K562 (cell line): ENCODE results near the gene GFRA3. TPM values are rescaled to one million over a fixed set of nuclear protein-coding genes. Genes with fewer than 3 reads are reported as not detected.

Experiments used
- ATAC-seq: fragments of 200-7000 bp; cut with Tn5 transposase; 3 replicates; pipeline ENCODE4 v1.9.1; 2020; ENCODE audit warnings: moderate library complexity
- BruUV-seq: library from RNA; stranded (reverse); fragments of 400-500 nt; replicated peaks from 2 replicates; lab custom pipeline; 2021; lab: Mats Ljungman, UMichigan
- CTCF ChIA-PET: fragments of 300-600 bp; formaldehyde crosslinking; extraction: SDS; loops from one replicate; lab custom pipeline; 2021; ENCODE audit warnings: low intra/inter-chr PET ratio; lab: Yijun Ruan, JAX
- POLR2A ChIA-PET: fragments of 300-600, 350-650 bp; sonication (Branson Sonifier 250); formaldehyde crosslinking; extraction: SDS; loops from one replicate; lab custom pipeline; 2021; ENCODE audit warnings: antibody characterized with exemption, inconsistent platforms; lab: Yijun Ruan, JAX
- DNase-seq, 4 experiments: peaks; one replicate each; pipeline versions ENCODE4 v3.0.0 to v3.0.0-alpha.2; 2011 to 2018; ENCODE audit warnings: low spot score in 3 of 4, mixed read lengths in 3 of 4; ENCODE audit errors: extremely low read depth in 1 of 4
- FAIRE-seq: peaks from 2 replicates; lab custom pipeline; 2011; peaks lifted over from hg19 to GRCh38; lab: Jason Lieb, UNC
- H2AFZ ChIP-seq: 2 replicates; pipeline ENCODE4 v1.6.0; 2011; ENCODE audit warnings: low read depth, low read length, control low read depth, inconsistent platforms
- H3K27ac ChIP-seq: fragments of 200-600 bp; 3 replicates; pipeline ENCODE4 v1.8.0; 2011; ENCODE audit warnings: low read depth, mild to moderate bottlenecking, control low read depth, inconsistent platforms, low read length, moderate library complexity, mixed read lengths; ENCODE audit errors: extremely low read depth
- H3K27me3 ChIP-seq, 2 experiments: fragments of 300-600 bp in 1 of 2; 2 replicates in 1 of 2; 3 replicates in 1 of 2; pipeline versions ENCODE4 v1.6.0 to v1.8.0; 2011; ENCODE audit warnings: inconsistent platforms in 2 of 2, low read length in 2 of 2, mild to moderate bottlenecking in 1 of 2, mixed read lengths in 1 of 2, moderate library complexity in 1 of 2; ENCODE audit not compliant: control insufficient read depth in 2 of 2, insufficient read depth in 2 of 2
- H3K36me3 ChIP-seq: fragments of 300-600 bp; 3 replicates; pipeline ENCODE4 v1.8.0; 2011; ENCODE audit warnings: mild to moderate bottlenecking, low read length, inconsistent platforms; ENCODE audit not compliant: control insufficient read depth, insufficient read depth
- H3K4me1 ChIP-seq, 2 experiments: fragments of 200-600 bp in 1 of 2; replicated peaks in 1 of 2; 2 replicates in 1 of 2; 3 replicates in 1 of 2; pipeline versions ENCODE4 v1.5.1 to v1.8.0; 2011; ENCODE audit warnings: inconsistent platforms in 2 of 2, low read length in 2 of 2, mild to moderate bottlenecking in 1 of 2, mixed read lengths in 1 of 2, moderate library complexity in 1 of 2; ENCODE audit not compliant: control insufficient read depth in 2 of 2, insufficient read depth in 2 of 2
- H3K4me2 ChIP-seq: 2 replicates; pipeline ENCODE4 v1.6.1; 2011; ENCODE audit warnings: low read length, control low read depth, inconsistent platforms, mixed read lengths; ENCODE audit not compliant: insufficient read depth
- H3K4me3 ChIP-seq: fragments of 200-600 bp; sonication (generic), shearing (Covaris generic); 2 replicates; pipeline ENCODE4 v1.5.1; 2016; ENCODE audit warnings: control low read depth, inconsistent platforms
- H3K79me2 ChIP-seq: fragments of 200-600 bp; 3 replicates; pipeline ENCODE4 v1.8.0; 2011; ENCODE audit warnings: low read length, inconsistent platforms; ENCODE audit not compliant: control insufficient read depth, insufficient read depth
- H3K9ac ChIP-seq, 2 experiments: 2 replicates each; pipeline versions ENCODE4 v1.6.0 to v1.6.1; 2011; ENCODE audit warnings: low read depth in 2 of 2, low read length in 2 of 2, control low read depth in 1 of 2, inconsistent platforms in 1 of 2, mild to moderate bottlenecking in 1 of 2, mixed read lengths in 1 of 2; ENCODE audit not compliant: insufficient read depth in 1 of 2
- H3K9me1 ChIP-seq: one replicate; pipeline ENCODE4 v1.6.0; 2011; ENCODE audit warnings: inconsistent platforms, mild to moderate bottlenecking, low read length, moderate library complexity; ENCODE audit not compliant: control insufficient read depth, insufficient read depth
- H3K9me3 ChIP-seq: replicated peaks from 2 replicates; pipeline ENCODE4 v1.5.1; 2011; ENCODE audit warnings: low read depth, low read length, inconsistent platforms; ENCODE audit not compliant: control insufficient read depth, insufficient read depth
- H4K20me1 ChIP-seq: replicated peaks from 2 replicates; pipeline ENCODE4 v1.6.1; 2011; ENCODE audit warnings: low read length, inconsistent platforms, mixed read lengths; ENCODE audit not compliant: control insufficient read depth, insufficient read depth
- ARID3A ChIP-seq: IDR thresholded peaks from 2 replicates; pipeline ENCODE4 v1.6.1; 2012; ENCODE audit warnings: low read depth, low read length, improper control_type of control experiment, borderline replicate concordance
- CREB5 ChIP-seq: fragments of 250-450 bp; sonication (Bioruptor Pico); IDR thresholded peaks from 2 replicates; pipeline ENCODE4 v1.5.0; 2020; ENCODE audit warnings: mild to moderate bottlenecking
- MEIS2 ChIP-seq: fragments of 450-650 bp; IDR thresholded peaks from 2 replicates; pipeline ENCODE4 v1.6.1; 2014; ENCODE audit warnings: mild to moderate bottlenecking; ENCODE audit not compliant: partially characterized antibody
- RBBP5 ChIP-seq: fragments of 200-600 bp; sonication (generic); IDR thresholded peaks from 2 replicates; pipeline ENCODE4 v1.6.1; 2012; ENCODE audit warnings: borderline replicate concordance, mild to moderate bottlenecking, low read length, control low read depth, inconsistent platforms; ENCODE audit not compliant: insufficient read depth, poor library complexity, severe bottlenecking
- RBM34 ChIP-seq: fragments of 200-400 bp; formaldehyde crosslinking; IDR thresholded peaks from 2 replicates; pipeline ENCODE4 v1.6.1; 2018; ENCODE audit warnings: low read length, borderline replicate concordance; ENCODE audit not compliant: insufficient read depth
- SMARCA4 ChIP-seq: fragments of 450-650 bp; IDR thresholded peaks from 2 replicates; pipeline ENCODE4 v1.6.1; 2016
- ZNF146 ChIP-seq: IDR thresholded peaks from one replicate; pipeline ENCODE4 v1.6.1; 2018; ENCODE audit warnings: missing compliant biosample characterization; ENCODE audit not compliant: unreplicated experiment
- WGBS: fragments of 100-300 bp; shearing (Covaris generic); methylation state at CpG from one replicate; pipeline ENCODE4 v1.1.6; 2016; ENCODE audit warnings: low coverage, mixed read lengths; ENCODE audit not compliant: insufficient coverage; ENCODE audit errors: missing lambda C conversion rate; 5-methylcytosine and 5-hydroxymethylcytosine counted together
- in situ Hi-C: fragments of 300-500 bp; cut with MboI; formaldehyde crosslinking; loops from 4 replicates; pipeline ENCODE4 v1.15.0; 2018; ENCODE audit warnings: inconsistent platforms, mixed read lengths
- intact Hi-C: fragments of 100-400 bp; cut with micrococcal nuclease; formaldehyde crosslinking; loops from 2 replicates; pipeline ENCODE4 v1.14.2; 2022
- polyA plus RNA-seq, 8 experiments: library from polyadenylated mRNA; depleted of rRNA in 4 of 8; stranded (reverse) in 5 of 8; unstranded in 3 of 8; fragments of >200 nt; fragmentation: Nextera tagmentation in 2 of 8; fragmentation: Illumina TruSeq in 1 of 8; extraction: Ambion mirVana in 2 of 8; extraction: Trizol in 1 of 8; gene quantifications; 2 replicates each; pipeline versions ENCODE4 v1.2.1 to v1.2.3, GENCODE V29; 2011 to 2014; ENCODE audit warnings: inconsistent platforms in 1 of 8, missing spikeins in 1 of 8
- total RNA-seq, 7 experiments: library from RNA; depleted of rRNA in 6 of 7; stranded (reverse); fragments of >200 nt in 6 of 7; fragmentation: Illumina TruSeq in 2 of 7; extraction: Trizol in 2 of 7; gene quantifications; 2 replicates each; pipeline versions ENCODE4 v1.2.1 to v1.2.3, GENCODE V29; 2011 to 2021; ENCODE audit warnings: low replicate concordance in 1 of 7

The GFRA3 gene
- total and polyA plus RNA-seq, 9 of the 15 experiments (the other 6 are each of a cell fraction or from before 2014, with no cell fraction given), result 0.05 to 0.09 (median 0.08) TPM; not detected in 6

- TF ChIP-seq MEIS2 (peak; percentile 65), RBBP5 (no peak), CREB5 (CRISPR knock-in tag) (no peak)
Observed at GRCh38 chr5:138276402-138277054, 2.1 kb upstream of the GFRA3 start (continued).

GRCh38 chr5:138275895-138276294 lies 1.5 kb upstream of the GFRA3 start:
- no peaks in the 10 kb centered on the region for H3K9me3 ChIP-seq
- BruUV-seq, result no TSS peak
- peaks cover 5% of the 10 kb centered on the region; the same call in 1 of the 2 replicates for H4K20me1 ChIP-seq
- intact Hi-C loops (no loop called here), in situ Hi-C loops (no loop called here)
- ChIA-PET POLR2A (interaction anchor here (0.6 to 1.5 kb wide), 4 partner anchors 11 to 91 kb away, joined by 3 to 8 read pairs (median 4); no protein-coding TSS in a partner anchor), CTCF (no interaction called here)
- H3K9me1 ChIP-seq, result no peaks in the 10 kb centered on the region
- ATAC-seq (no peak), DNase-seq (no peak), FAIRE-seq (no peak)
- peaks cover 6 to 8% of the 10 kb centered on the region in 2 experiments; a peak in 3 of 5 replicates for H3K4me1 ChIP-seq
- H3K36me3 ChIP-seq, result no peaks in the 10 kb centered on the region
- no peak overlapping the region for H2AFZ ChIP-seq
- peaks cover 3 to 7% of the 10 kb centered on the region in 2 experiments; a peak in 2 of 5 replicates for H3K27me3 ChIP-seq
- no peak overlapping the region for H3K27ac ChIP-seq
- 7% methylated on average over 1 of the region's 1 CpG for WGBS
- TF ChIP-seq SMARCA4 (no peak), ARID3A (no peak), ZNF146 (no peak), RBM34 (no peak)
- H3K4me3 ChIP-seq, result no peak overlapping the region
- H3K4me2 ChIP-seq, result no peak overlapping the region
- no peak overlapping the region for H3K9ac ChIP-seq
- no peaks in the 10 kb centered on the region for H3K79me2 ChIP-seq
